Keratinocyte (primary cell): ENCODE data around the gene SMPDL3A. TPM values are rescaled to one million over a fixed set of nuclear protein-coding genes. Genes with fewer than 3 reads are reported as not detected.

Source experiments
- DNase-seq: peaks from one replicate; pipeline ENCODE4 v3.0.0-alpha.2; 2011; ENCODE audit warnings: low read depth, missing footprints, low spot score
- FAIRE-seq: peaks from 2 replicates; lab custom pipeline; 2011; peaks lifted over from hg19 to GRCh38; lab: Jason Lieb, UNC
- H2AFZ ChIP-seq: 2 replicates; pipeline ENCODE4 v1.6.0; 2012; ENCODE audit warnings: low read length, control low read depth, inconsistent platforms; ENCODE audit not compliant: control insufficient read depth
- H3K27ac ChIP-seq: 2 replicates; pipeline ENCODE4 v1.5.1; 2011; ENCODE audit warnings: low read length; ENCODE audit not compliant: control insufficient read depth, insufficient read depth
- H3K27me3 ChIP-seq: 3 replicates; pipeline ENCODE4 v1.6.0; 2011; ENCODE audit warnings: low read length; ENCODE audit not compliant: control insufficient read depth, insufficient read depth; ENCODE audit errors: extremely low read depth
- H3K36me3 ChIP-seq, 2 experiments: 2 replicates in 1 of 2; 3 replicates in 1 of 2; pipeline ENCODE4 v1.5.1; 2011; ENCODE audit warnings: low read length in 2 of 2, mild to moderate bottlenecking in 1 of 2; ENCODE audit not compliant: control insufficient read depth in 2 of 2, insufficient read depth in 2 of 2; ENCODE audit errors: extremely low read depth in 1 of 2
- H3K4me1 ChIP-seq: 3 replicates; pipeline ENCODE4 v1.5.1; 2011; ENCODE audit warnings: low read length; ENCODE audit not compliant: control insufficient read depth, insufficient read depth; ENCODE audit errors: extremely low read depth
- H3K4me2 ChIP-seq: 3 replicates; pipeline ENCODE4 v1.6.0; 2011; ENCODE audit warnings: low read depth, low read length; ENCODE audit not compliant: control insufficient read depth, insufficient read depth; ENCODE audit errors: extremely low read depth
- H3K4me3 ChIP-seq, 3 experiments: fragments of 200-600 bp in 1 of 3; sonication (generic) in 1 of 3; 2 replicates in 2 of 3; 3 replicates in 1 of 3; pipeline ENCODE4 v1.5.1; 2011 to 2016; ENCODE audit warnings: low read length in 3 of 3, mild to moderate bottlenecking in 3 of 3, control low read depth in 2 of 3, inconsistent platforms in 1 of 3, low read depth in 1 of 3, mixed read lengths in 1 of 3, mixed run types in 1 of 3, moderate library complexity in 1 of 3; ENCODE audit not compliant: control insufficient read depth in 2 of 3, insufficient read depth in 2 of 3; ENCODE audit errors: extremely low read depth in 1 of 3
- H3K79me2 ChIP-seq: 2 replicates; pipeline ENCODE4 v1.6.0; 2012; ENCODE audit warnings: low read length; ENCODE audit not compliant: control insufficient read depth, insufficient read depth
- H3K9ac ChIP-seq: 3 replicates; pipeline ENCODE4 v1.6.0; 2011; ENCODE audit warnings: low read length; ENCODE audit not compliant: control insufficient read depth, insufficient read depth; ENCODE audit errors: extremely low read depth
- H3K9me1 ChIP-seq: 3 replicates; pipeline ENCODE4 v1.6.0; 2011; ENCODE audit warnings: low read length; ENCODE audit not compliant: control insufficient read depth, insufficient read depth; ENCODE audit errors: extremely low read depth
- H3K9me3 ChIP-seq: 2 replicates; pipeline ENCODE4 v1.5.1; 2012; ENCODE audit warnings: low read depth, low read length; ENCODE audit not compliant: control insufficient read depth
- H4K20me1 ChIP-seq: 3 replicates; pipeline ENCODE4 v1.6.0; 2011; ENCODE audit warnings: low read length; ENCODE audit not compliant: control insufficient read depth, insufficient read depth; ENCODE audit errors: extremely low read depth
- EZH2 ChIP-seq: IDR thresholded peaks from one replicate; pipeline ENCODE4 v1.6.1; 2012; ENCODE audit warnings: inconsistent platforms, mild to moderate bottlenecking, low read length, moderate library complexity
- dilution Hi-C: fragments of 300-500 bp; cut with MboI; formaldehyde crosslinking; loops from one replicate; pipeline ENCODE4 v1.7.0; 2020; ENCODE audit warnings: low sequenced_read_pairs; ENCODE audit not compliant: extremely low pct_ligation_motif_present
- polyA plus RNA-seq, 5 experiments: library from polyadenylated mRNA; depleted of rRNA in 3 of 5; stranded (reverse) in 3 of 5; stranded (forward) in 1 of 5; unstranded in 1 of 5; fragments of >200 nt; gene quantifications; 1 replicate in 1 of 5; 2 replicates in 3 of 5; 3 replicates in 1 of 5; pipeline versions ENCODE4 v1.2.1 to v1.2.3, GENCODE V29; 2011 to 2012; ENCODE audit warnings: missing spikeins in 2 of 5, low read depth in 1 of 5, low replicate concordance in 1 of 5
- small RNA-seq, 3 experiments: library from RNA; depleted of rRNA; stranded (forward); fragments of <200 nt; gene quantifications; one replicate each; pipeline ENCODE3, GENCODE V24; 2012; ENCODE audit warnings: low read depth in 3 of 3, low replicate concordance in 1 of 3; ENCODE audit not compliant: insufficient read length in 3 of 3
- TF ChIP-seq, protein P1 (sequence below), 3 experiments: IDR thresholded peaks in 1 of 3; conservative IDR thresholded peaks in 1 of 3; optimal IDR thresholded peaks in 1 of 3; 2 replicates in 2 of 3; 3 replicates in 1 of 3; pipeline versions ENCODE3 to v1.5.1; 2011; ENCODE audit warnings: low read length in 3 of 3, mild to moderate bottlenecking in 3 of 3, moderate library complexity in 2 of 3, control low read depth in 1 of 3, inconsistent platforms in 1 of 3; ENCODE audit not compliant: insufficient read depth in 2 of 3; ENCODE audit errors: extremely low read depth in 1 of 3

The SMPDL3A gene
- polyA plus RNA-seq, 1 donor (not counting 4 experiments of a cell fraction or from before 2014, with no cell fraction given), result 10.8 TPM

DNA sequence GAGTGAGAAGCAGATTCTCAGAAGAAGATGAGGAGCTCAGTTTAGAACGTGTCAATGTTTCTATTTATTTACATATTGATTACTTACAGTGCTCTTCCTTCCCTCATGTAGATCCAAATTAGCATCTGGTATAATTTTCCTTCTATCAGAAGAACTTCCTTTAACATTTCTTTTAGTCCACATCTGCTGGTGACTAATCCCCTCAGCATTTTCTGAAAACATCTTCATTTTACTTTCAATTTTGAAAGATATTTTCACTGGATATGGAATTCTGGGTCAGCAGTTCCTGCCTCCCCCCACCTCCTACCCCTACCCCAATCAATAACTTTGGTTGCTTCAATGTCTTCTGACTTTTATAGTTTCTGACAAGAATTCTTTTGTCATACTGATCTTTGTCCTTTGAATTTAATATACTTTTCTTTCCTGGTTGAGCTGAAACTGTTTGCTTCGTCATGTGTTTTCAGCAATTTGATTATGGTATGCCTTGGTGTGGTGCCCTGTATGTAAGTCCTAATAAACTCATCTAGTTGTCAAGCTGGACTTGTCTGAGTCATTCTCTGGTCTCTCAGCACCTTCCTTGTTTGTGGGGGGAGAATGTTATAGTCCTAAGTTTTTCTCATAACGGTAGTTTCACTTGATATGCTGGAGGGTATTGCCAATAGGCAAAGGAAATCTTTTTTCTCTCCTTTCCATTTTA lies 57.0 kb downstream of the SMPDL3A start:
- DNase-seq, result no peak
- Histone ChIP-seq H4K20me1 (no peaks in the 10 kb centered on the region), H3K9me3 (no peaks in the 10 kb centered on the region), H3K4me3 (no peak overlapping the region), H3K79me2 (no peaks in the 10 kb centered on the region), H3K27me3 (no peaks in the 10 kb centered on the region), H3K36me3 (no peaks in the 10 kb centered on the region), H3K4me1 (no peaks in the 10 kb centered on the region), H3K27ac (no peak overlapping the region), H3K4me2 (peak overlapping the region; percentile 12), H3K9me1 (no peaks in the 10 kb centered on the region), H2AFZ (no peak overlapping the region), H3K9ac (no peak overlapping the region)
- dilution Hi-C loops, result no loop called here
- FAIRE-seq, result peak; percentile 63
- TF ChIP-seq EZH2, result no peak
- TF ChIP-seq, protein P1, sequence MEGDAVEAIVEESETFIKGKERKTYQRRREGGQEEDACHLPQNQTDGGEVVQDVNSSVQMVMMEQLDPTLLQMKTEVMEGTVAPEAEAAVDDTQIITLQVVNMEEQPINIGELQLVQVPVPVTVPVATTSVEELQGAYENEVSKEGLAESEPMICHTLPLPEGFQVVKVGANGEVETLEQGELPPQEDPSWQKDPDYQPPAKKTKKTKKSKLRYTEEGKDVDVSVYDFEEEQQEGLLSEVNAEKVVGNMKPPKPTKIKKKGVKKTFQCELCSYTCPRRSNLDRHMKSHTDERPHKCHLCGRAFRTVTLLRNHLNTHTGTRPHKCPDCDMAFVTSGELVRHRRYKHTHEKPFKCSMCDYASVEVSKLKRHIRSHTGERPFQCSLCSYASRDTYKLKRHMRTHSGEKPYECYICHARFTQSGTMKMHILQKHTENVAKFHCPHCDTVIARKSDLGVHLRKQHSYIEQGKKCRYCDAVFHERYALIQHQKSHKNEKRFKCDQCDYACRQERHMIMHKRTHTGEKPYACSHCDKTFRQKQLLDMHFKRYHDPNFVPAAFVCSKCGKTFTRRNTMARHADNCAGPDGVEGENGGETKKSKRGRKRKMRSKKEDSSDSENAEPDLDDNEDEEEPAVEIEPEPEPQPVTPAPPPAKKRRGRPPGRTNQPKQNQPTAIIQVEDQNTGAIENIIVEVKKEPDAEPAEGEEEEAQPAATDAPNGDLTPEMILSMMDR (optimal IDR thresholded peaks at IDR 0.05 in 1 of 3, IDR thresholded peaks at IDR 0.05 in 1 of 3, conservative IDR thresholded peaks at IDR 0.05 in 1 of 3; ENCODE audit: extremely low read depth in 1 of 3, insufficient read depth in 2 of 3, low read length in 3 of 3), result no peak

DNA sequence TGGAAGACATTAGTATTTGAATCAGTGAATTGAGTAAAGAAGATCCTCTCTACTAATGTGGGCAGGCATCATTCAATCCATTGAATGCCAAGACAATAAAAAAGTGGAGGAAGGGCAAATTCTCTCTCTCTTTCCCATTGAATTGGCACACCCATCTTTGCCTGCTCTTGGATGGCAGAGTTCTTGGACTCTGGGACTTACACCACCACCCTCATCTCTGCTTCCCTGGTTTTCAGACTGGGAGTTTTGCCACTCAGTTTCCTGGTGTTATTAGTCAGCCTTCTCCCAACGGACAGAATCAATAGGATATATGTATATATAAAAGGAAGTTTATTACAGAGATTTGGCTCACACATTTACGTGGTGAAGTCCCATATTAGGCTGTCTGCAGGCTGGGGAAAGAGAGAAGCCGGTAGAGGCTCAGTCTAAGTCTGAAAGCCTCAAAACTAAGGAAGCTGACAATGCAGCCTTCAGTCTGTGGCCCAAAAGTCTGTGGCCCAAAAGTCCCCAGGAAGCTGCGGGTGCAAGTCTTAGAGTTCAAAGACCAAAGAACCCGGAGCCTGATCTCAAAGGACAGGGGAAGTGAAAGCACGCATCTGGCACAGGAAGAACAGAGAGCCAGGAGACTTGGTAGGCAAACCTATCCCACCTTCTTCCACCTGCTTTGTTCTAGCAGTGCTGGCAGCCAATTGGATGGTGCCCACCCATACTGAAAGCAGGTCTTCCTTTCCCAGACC lies 64.4 kb downstream of the SMPDL3A start:
- no peaks in the 10 kb centered on the region for H3K9me3 ChIP-seq

More for the DNA sequence above, 64.4 kb downstream of the SMPDL3A start:
- Histone ChIP-seq H3K27ac (no peak overlapping the region), H3K27me3 (no peaks in the 10 kb centered on the region), H3K4me3 (no peak overlapping the region), H3K9me1 (no peaks in the 10 kb centered on the region), H3K4me2 (no peak overlapping the region), H3K9ac (no peak overlapping the region), H2AFZ (no peak overlapping the region), H4K20me1 (no peaks in the 10 kb centered on the region), H3K4me1 (no peaks in the 10 kb centered on the region), H3K36me3 (no peaks in the 10 kb centered on the region), H3K79me2 (no peaks in the 10 kb centered on the region)
- FAIRE-seq (no peak), DNase-seq (no peak)
- TF ChIP-seq, protein P1 (optimal IDR thresholded peaks at IDR 0.05 in 1 of 3, IDR thresholded peaks at IDR 0.05 in 1 of 3, conservative IDR thresholded peaks at IDR 0.05 in 1 of 3; ENCODE audit: extremely low read depth in 1 of 3, insufficient read depth in 2 of 3, low read length in 3 of 3), result no peak
- no peak for TF ChIP-seq EZH2
- dilution Hi-C loops, result no loop called here

Small RNA genes within 50 kb of the gene (small RNA-seq; reads per million reads assigned to genes)
- gene RN7SL564P, result 0 reads per million in 3 experiments

Other genes with a start within 250 kb of the SMPDL3A start
- gene PKIB, start 178.9 kb upstream of the SMPDL3A start, polyA plus RNA-seq, result 4.4 to 8.7 TPM (median 5.8 TPM) in 3 replicates
- not detected in 3 replicates for gene FABP7, start 9.5 kb upstream of the SMPDL3A start, polyA plus RNA-seq
- not detected in 3 replicates for gene CLVS2, start 207.0 kb downstream of the SMPDL3A start, polyA plus RNA-seq